Omental fat pad (tissue), 4 donors: ENCODE measurements around the gene CARD14. TPM values are rescaled to one million over a fixed set of nuclear protein-coding genes. Genes with fewer than 3 reads are reported as not detected.

Experiments
- ATAC-seq: fragments of 150-250 bp; one replicate; pipeline ENCODE4 v1.9.1; 2016; ENCODE audit warnings: mild to moderate bottlenecking, moderate library complexity; ENCODE audit not compliant: low FRiP score
- DNase-seq: peaks from one replicate; pipeline ENCODE4 v3.0.0-alpha.2; 2019; ENCODE audit warnings: low spot score
- total RNA-seq, 4 donors: library from RNA; depleted of rRNA; stranded (reverse); fragments of >200 nt; gene quantifications; one replicate each; pipeline ENCODE4 v1.1.0, GENCODE V29; 2016
- TF ChIP-seq, protein P1 (sequence below), 3 donors: fragments of 450-650 bp; IDR thresholded peaks; one replicate each; pipeline ENCODE4 v1.5.1; 2016 to 2017; ENCODE audit warnings: antibody characterized with exemption in 3 of 3, mild to moderate bottlenecking in 3 of 3, moderate library complexity in 2 of 3

Gene CARD14
- total RNA-seq, 4 donors from 2014 or later: 0.37 to 0.63 TPM; not detected in 2

DNA sequence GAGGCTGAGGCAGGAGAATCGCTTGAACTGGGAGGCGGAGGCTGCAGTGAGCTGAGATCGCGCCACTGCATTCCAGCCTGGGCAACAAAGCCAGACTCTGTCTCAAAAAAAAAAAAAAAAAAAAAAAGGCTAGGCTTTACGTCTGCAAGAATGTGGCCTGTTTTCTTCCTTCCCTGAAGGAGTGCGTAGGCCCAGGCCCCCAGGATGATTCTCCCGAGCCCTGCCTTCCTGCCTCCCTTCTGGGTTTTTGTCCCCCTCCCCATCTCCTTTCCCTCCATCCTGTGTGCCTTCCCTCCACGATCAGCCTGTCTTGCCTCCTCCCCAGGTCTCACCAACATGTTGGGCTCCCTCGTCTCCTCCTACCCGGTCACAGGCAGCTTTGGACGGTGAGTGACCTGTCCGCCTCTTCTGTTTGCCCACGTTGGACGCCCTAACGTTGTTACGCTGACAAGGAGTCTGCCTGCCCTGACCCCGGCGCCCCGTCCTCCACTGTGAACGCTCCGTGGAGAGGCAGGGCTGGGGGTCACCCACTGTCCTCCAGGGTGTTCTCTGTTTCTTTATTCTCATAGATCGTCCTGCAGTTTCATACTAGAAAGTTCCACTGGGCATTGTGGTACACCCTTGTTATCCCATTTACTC lies 75.2 kb downstream of the CARD14 start:
- ATAC-seq (no peak), DNase-seq (no peak)
- TF ChIP-seq, protein P1, sequence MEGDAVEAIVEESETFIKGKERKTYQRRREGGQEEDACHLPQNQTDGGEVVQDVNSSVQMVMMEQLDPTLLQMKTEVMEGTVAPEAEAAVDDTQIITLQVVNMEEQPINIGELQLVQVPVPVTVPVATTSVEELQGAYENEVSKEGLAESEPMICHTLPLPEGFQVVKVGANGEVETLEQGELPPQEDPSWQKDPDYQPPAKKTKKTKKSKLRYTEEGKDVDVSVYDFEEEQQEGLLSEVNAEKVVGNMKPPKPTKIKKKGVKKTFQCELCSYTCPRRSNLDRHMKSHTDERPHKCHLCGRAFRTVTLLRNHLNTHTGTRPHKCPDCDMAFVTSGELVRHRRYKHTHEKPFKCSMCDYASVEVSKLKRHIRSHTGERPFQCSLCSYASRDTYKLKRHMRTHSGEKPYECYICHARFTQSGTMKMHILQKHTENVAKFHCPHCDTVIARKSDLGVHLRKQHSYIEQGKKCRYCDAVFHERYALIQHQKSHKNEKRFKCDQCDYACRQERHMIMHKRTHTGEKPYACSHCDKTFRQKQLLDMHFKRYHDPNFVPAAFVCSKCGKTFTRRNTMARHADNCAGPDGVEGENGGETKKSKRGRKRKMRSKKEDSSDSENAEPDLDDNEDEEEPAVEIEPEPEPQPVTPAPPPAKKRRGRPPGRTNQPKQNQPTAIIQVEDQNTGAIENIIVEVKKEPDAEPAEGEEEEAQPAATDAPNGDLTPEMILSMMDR (IDR thresholded peaks at IDR 0.05): no peak

DNA sequence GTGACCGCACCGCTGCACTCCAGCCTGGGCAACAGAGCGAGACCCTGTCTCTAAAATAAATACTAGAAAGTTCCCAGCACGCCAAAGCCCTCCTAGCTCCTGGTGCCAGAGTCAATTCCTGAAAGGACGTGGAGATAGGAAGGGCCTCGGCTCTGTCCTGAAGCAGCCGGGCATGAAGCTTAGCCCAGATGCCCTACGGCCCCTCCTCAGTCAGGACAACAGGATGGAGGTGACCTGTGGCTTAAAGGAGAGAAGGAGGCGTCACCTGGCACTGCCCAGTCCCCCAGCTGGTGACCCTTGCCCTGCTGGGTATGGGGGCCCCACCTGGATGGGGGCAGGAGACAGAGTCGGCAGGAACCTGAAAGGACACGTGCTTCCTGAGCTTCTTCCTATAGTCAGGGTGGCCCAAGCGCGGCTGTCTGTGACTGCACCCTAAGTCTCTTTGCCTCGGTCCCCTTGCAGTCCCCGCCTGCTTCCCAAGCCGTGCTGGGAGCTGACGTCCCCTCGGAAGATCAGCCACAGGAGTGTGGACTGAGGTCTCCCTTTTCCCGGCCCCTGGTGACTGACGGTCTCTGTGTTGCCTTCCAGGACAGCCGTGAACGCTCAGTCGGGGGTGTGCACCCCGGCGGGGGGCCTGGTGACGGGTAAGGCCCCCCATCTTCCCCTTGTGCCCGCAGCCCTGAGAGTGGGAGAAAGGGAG lies 75.9 kb downstream of the CARD14 start:
- TF ChIP-seq, protein P1 (IDR thresholded peaks at IDR 0.05): no peak
- ATAC-seq (no peak), DNase-seq (no peak)

DNA sequence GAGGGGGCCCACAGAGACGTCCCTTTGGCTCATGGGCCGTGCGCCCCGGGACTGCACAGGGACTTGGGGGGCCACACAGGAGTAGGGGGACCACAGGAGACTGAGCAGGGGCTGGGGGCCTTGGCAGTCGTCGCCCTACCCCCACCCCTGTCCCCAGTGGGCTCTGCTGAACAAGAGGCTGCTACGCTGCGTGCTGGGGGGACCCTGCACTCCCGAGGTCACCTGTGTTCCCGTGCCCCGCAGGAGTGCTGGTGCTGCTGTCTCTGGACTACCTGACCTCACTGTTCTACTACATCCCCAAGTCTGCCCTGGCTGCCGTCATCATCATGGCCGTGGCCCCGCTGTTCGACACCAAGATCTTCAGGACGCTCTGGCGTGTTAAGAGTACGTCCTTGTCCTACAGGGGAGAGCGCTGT lies 76.4 kb downstream of the CARD14 start:
- TF ChIP-seq, protein P1 (IDR thresholded peaks at IDR 0.05): no peak
- ATAC-seq (no peak), DNase-seq (no peak)

GRCh38 chr17:80246726-80247125 lies 76.9 kb downstream of the CARD14 start:
- no peak for ATAC-seq
- TF ChIP-seq, protein P1 (IDR thresholded peaks at IDR 0.05): no peak
- no peak for DNase-seq

DNA sequence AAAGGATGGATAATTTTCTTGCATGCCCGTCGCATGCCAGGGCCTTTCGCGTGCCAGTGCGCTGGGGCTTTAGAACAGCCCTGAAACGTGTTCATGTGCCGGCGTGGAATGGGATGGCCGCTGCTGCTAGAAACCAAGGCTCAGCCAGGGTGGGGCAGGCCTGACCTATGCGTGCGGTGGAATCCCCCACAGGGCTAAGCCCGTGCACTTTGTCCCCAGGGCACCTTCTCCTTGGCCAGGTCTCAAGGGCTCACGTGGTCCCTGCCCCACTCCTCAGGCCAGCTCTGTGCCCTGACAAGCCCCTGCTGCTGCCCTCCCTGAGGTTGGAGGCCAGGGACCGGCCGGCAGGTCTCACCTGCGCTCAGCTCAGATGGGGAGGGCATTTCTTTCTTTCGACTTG lies 77.7 kb downstream of the CARD14 start:
- TF ChIP-seq, protein P1 (IDR thresholded peaks at IDR 0.05): no peak
- DNase-seq (no peak), ATAC-seq (no peak)

- TF ChIP-seq, protein P1 (IDR thresholded peaks at IDR 0.05): no peak
- DNase-seq (no peak), ATAC-seq (no peak)
These were observed 78.4 kb downstream of the CARD14 start for GRCh38 chr17:80248001-80248893.
